Measurements from ENCODE around the gene C16orf89. TPM values are rescaled to one million over a fixed set of nuclear protein-coding genes. Genes with fewer than 3 reads are reported as not detected.
"Not testable (repeated sequence)": the region's sequence is repeated elsewhere in the genome, so short reads cannot be mapped to it uniquely, and the experiment has no call there.

Gene C16orf89
- polyA plus RNA-seq = 3.1 TPM
- long read RNA-seq, donor 1 = 0 reads
- long read RNA-seq, donor 2, partial matches to known transcripts = 0 of 1 reads
- long read RNA-seq, donor 2, other reads (novel, unspliced or antisense) = 0 of 1 reads
- long read RNA-seq, donor 3 = 0 reads
- long read RNA-seq, donor 4 = 0 reads
- long read RNA-seq, donor 5, partial matches to known transcripts = 0 of 4 reads
- long read RNA-seq, donor 5, other reads (novel, unspliced or antisense) = 0 of 4 reads
- long read RNA-seq, donor 6, partial matches to known transcripts = 0 of 1 reads
- long read RNA-seq, donor 6, other reads (novel, unspliced or antisense) = 0 of 1 reads
- long read RNA-seq, donor 7, partial matches to known transcripts = 0 of 1 reads
- long read RNA-seq, donor 7, other reads (novel, unspliced or antisense) = 0 of 1 reads
- long read RNA-seq, donor 8 = 0 reads
- long read RNA-seq, donor 9, partial matches to known transcripts = 0 of 1 reads
- long read RNA-seq, donor 9, other reads (novel, unspliced or antisense) = 0 of 1 reads
- long read RNA-seq, donor 10, partial matches to known transcripts = 0 of 28 reads
- long read RNA-seq, donor 10, other reads (novel, unspliced or antisense) = 28 of 28 reads
- long read RNA-seq, donor 11, partial matches to known transcripts = 0 of 2 reads
- long read RNA-seq, donor 11, other reads (novel, unspliced or antisense) = 0 of 2 reads

- Histone ChIP-seq H3K36me3 (ENCODE audit: control insufficient read depth, insufficient read depth, low read length) (no peaks in the 10 kb centered on the region), H3K27ac (ENCODE audit: low read length) (no peak within 1 kb of the TSS), H3K4me1 (ENCODE audit: control insufficient read depth, insufficient read depth, low read length) (peaks cover 5% of the 10 kb centered on the region), H3K9me3 (ENCODE audit: control insufficient read depth, low read depth, low read length) (no peaks in the 10 kb centered on the region), H3K27me3 (ENCODE audit: control insufficient read depth, insufficient read depth, low read length) (no peaks in the 10 kb centered on the region), H3K4me3 (ENCODE audit: low read length) (no peak within 1 kb of the TSS)
- no peak for DNase-seq
- no CpG with 5 or more reads among the region's 10 CpGs for WGBS (ENCODE audit: insufficient coverage, low lambda C conversion rate)
Measured at GRCh38 chr16:5065813-5066212, at the start of gene C16orf89. Gene C16orf89, minus strand, starts transcription at chr16:5065956. Its CDS starts 48 bp downstream, at chr16:5065908.

- H3K36me3 ChIP-seq (ENCODE audit: control insufficient read depth, insufficient read depth, low read length); H3K27me3 ChIP-seq (ENCODE audit: control insufficient read depth, insufficient read depth, low read length); H3K4me1 ChIP-seq (ENCODE audit: control insufficient read depth, insufficient read depth, low read length); H3K9me3 ChIP-seq (ENCODE audit: control insufficient read depth, low read depth, low read length); H3K4me3 ChIP-seq (ENCODE audit: low read length); H3K27ac ChIP-seq (ENCODE audit: low read length); DNase-seq: not testable (repeated sequence)
- no CpG with 5 or more reads among the region's 10 CpGs for WGBS (ENCODE audit: insufficient coverage, low lambda C conversion rate)
Measured at GRCh38 chr16:5110933-5111332, 45.2 kb upstream of the C16orf89 start.

DNA sequence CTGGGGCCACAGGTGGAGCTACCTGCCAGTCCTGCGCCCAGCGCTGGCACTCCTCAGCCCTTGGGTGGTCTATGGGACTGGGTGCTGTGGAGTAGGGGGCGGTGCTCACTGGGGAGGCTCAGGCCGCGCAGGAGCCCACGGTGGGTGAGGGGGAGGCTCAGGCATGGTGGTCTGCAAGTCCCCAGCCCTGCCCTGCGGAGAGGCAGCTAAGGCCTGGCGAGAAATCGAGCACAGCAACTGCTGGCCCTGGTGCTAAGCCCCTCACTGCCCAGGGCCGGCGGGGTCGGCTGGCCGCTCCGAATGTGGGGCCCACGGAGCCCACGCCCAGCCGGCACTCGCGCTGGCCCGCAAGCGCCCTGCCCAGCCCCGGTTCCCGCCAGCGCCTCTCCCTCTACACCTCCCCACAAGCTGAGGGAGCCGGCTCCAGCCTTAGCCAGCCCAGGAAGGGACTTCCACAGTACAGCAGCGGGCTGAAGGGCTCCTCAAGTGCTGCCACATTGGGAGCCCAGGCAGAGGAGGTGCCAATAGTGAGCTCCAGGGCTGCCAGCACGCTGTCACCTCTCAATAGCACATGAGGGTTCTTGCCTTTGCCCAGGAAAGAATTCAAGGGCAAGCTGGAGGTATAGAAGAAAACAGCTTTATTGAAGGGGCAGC lies 42.9 kb upstream of the C16orf89 start:
- no peak overlapping the region for H3K4me3 ChIP-seq (ENCODE audit: low read length)
- no peaks in the 10 kb centered on the region for H3K4me1 ChIP-seq (ENCODE audit: control insufficient read depth, insufficient read depth, low read length)
- no CpG with 5 or more reads among the region's 27 CpGs for WGBS (ENCODE audit: insufficient coverage, low lambda C conversion rate)
- no peaks in the 10 kb centered on the region for H3K36me3 ChIP-seq (ENCODE audit: control insufficient read depth, insufficient read depth, low read length)
- no peak for DNase-seq
- no peaks in the 10 kb centered on the region for H3K27me3 ChIP-seq (ENCODE audit: control insufficient read depth, insufficient read depth, low read length)
- no peak overlapping the region for H3K27ac ChIP-seq (ENCODE audit: low read length)
- no peaks in the 10 kb centered on the region for H3K9me3 ChIP-seq (ENCODE audit: control insufficient read depth, low read depth, low read length)

- not testable (repeated sequence) for H3K27ac ChIP-seq (ENCODE audit: low read length); H3K4me3 ChIP-seq (ENCODE audit: low read length); H3K36me3 ChIP-seq (ENCODE audit: control insufficient read depth, insufficient read depth, low read length); H3K4me1 ChIP-seq (ENCODE audit: control insufficient read depth, insufficient read depth, low read length); H3K9me3 ChIP-seq (ENCODE audit: control insufficient read depth, low read depth, low read length); H3K27me3 ChIP-seq (ENCODE audit: control insufficient read depth, insufficient read depth, low read length); DNase-seq
- WGBS (ENCODE audit: insufficient coverage, low lambda C conversion rate) = no CpG with 5 or more reads among the region's 5 CpGs
Measured at GRCh38 chr16:5105039-5105438, 39.3 kb upstream of the C16orf89 start.

DNA sequence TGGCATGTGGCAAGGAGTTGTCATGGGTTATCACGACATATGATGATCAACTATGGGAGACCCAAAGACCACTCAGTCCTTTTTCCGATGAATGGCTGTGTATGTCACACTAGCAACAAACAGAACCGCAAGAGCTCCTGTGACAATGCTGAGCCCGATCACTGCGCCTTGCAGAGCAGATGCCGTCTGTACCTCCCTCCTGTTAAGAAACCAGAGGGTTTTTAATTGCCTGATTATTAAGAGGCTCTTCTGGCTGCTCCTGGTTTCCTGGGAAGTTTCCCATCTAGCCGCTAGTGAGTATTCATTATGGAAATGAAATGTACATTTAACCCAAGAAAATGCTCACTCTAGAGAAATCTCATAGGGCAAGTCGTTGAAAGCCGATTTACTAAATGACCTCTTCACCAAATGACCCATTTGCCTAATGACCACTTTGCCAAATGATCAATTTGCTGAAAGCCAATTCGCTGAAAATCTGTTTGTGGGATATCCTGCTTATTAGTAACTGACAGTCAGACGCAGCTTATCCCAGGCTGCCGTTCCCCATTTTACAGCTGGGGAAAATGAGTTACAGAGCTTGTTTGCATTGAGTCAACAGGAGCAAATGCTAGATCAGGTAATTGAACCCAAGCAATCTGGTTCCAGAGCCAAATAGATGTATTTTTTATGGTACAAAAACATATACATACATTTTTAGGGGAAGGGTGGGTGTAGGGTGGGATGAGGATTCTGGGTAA lies 37.7 kb upstream of the C16orf89 start:
- H3K36me3 ChIP-seq (ENCODE audit: control insufficient read depth, insufficient read depth, low read length); H3K4me3 ChIP-seq (ENCODE audit: low read length); DNase-seq; H3K27ac ChIP-seq (ENCODE audit: low read length); H3K4me1 ChIP-seq (ENCODE audit: control insufficient read depth, insufficient read depth, low read length); H3K27me3 ChIP-seq (ENCODE audit: control insufficient read depth, insufficient read depth, low read length); H3K9me3 ChIP-seq (ENCODE audit: control insufficient read depth, low read depth, low read length): not testable (repeated sequence)
- no CpG with 5 or more reads among the region's 12 CpGs for WGBS (ENCODE audit: insufficient coverage, low lambda C conversion rate)

DNA sequence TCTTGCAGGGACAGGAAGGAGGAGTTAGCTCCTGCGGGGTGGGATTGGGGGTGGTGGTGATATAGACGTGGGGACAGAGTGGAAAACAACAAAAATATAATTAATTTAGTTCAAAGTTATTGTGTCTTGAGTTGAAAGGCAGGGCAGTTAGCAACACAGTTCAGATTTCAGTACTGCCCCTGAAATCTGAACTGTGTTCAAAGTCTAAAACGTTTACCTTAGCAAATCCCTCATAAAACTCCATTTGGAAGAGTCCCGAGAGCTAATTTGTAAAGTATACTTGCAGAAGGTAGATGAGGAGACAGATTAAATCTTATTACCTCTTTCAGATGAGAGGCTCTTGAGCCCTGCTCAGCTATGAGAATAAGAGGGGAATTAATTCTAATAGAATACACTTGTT lies 33.4 kb upstream of the C16orf89 start:
- H3K4me1 ChIP-seq (ENCODE audit: control insufficient read depth, insufficient read depth, low read length); H3K4me3 ChIP-seq (ENCODE audit: low read length); H3K9me3 ChIP-seq (ENCODE audit: control insufficient read depth, low read depth, low read length); H3K27me3 ChIP-seq (ENCODE audit: control insufficient read depth, insufficient read depth, low read length); H3K36me3 ChIP-seq (ENCODE audit: control insufficient read depth, insufficient read depth, low read length): not testable (repeated sequence)
- peak overlapping the region; percentile 89 for H3K27ac ChIP-seq (ENCODE audit: low read length)
- whole genome bisulfite sequencing (ENCODE audit: insufficient coverage, low lambda C conversion rate) = no CpG with 5 or more reads among the region's 4 CpGs
- DNase-seq = peak in 1 of 2 donors; percentile 47

DNA sequence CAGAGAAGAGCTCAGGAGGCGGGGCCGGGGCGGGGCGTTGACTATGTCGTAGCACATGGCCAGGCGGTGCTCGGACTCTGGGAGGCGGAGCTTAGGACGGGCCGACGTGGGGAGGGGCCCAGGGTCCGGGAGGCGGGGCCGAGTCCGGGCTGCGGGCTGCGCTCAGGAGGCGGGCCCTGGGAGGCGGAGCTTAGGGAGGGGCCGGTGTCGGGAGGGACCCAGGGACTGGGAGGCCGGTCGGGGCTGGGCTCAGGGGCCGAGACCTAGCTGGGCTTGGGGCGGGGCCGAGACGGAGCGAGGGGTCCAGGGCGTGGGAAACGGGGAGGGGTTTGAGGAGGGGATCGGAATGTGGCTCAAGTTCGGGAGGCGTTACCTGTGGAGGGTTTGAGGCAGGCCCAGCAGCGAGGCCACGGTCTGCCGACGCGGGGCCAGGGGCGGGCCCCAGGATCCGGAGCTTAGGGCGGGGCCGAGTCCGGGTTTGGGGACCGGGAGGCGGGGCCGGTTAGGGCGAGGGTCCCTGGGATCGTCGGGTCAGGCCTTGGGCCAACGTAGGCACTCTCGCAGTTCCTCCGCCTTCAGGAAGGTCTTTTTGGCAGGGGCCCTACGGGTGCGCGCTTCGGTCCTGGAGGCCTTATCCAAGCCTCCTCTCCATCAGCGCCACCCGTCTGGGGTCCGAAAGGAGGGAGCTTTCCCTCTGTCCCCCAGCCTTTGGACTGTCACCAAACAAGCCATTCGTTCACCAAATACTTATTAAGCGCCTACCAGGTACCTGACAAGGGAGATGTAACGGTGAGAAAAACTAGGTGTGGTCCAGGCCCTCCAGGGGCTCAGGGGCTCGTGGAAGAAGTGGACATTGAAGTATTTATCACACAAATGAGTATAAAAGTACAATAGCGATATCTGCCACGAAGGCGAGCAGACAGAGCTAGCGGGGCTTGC lies 32.7 kb upstream of the C16orf89 start:
- H3K4me1 ChIP-seq (ENCODE audit: control insufficient read depth, insufficient read depth, low read length); H3K36me3 ChIP-seq (ENCODE audit: control insufficient read depth, insufficient read depth, low read length); H3K9me3 ChIP-seq (ENCODE audit: control insufficient read depth, low read depth, low read length); H3K27me3 ChIP-seq (ENCODE audit: control insufficient read depth, insufficient read depth, low read length): not testable (repeated sequence)
- peak; percentile 58 to 85 for DNase-seq
- peak overlapping the region; percentile 89 for H3K27ac ChIP-seq (ENCODE audit: low read length)
- H3K4me3 ChIP-seq (ENCODE audit: low read length) = peak overlapping the region; percentile 66
- no CpG with 5 or more reads among the region's 67 CpGs for WGBS (ENCODE audit: insufficient coverage, low lambda C conversion rate)

GRCh38 chr16:5097470-5098220 lies 31.9 kb upstream of the C16orf89 start, which contains the start of gene EEF2KMT:
Gene EEF2KMT, minus strand, starts transcription at chr16:5097795. Its CDS starts 56 bp downstream, at chr16:5097739.
- H3K27me3 ChIP-seq (ENCODE audit: control insufficient read depth, insufficient read depth, low read length); H3K9me3 ChIP-seq (ENCODE audit: control insufficient read depth, low read depth, low read length); H3K4me1 ChIP-seq (ENCODE audit: control insufficient read depth, insufficient read depth, low read length); H3K36me3 ChIP-seq (ENCODE audit: control insufficient read depth, insufficient read depth, low read length): not testable (repeated sequence)
- no CpG with 5 or more reads among the region's 67 CpGs for WGBS (ENCODE audit: insufficient coverage, low lambda C conversion rate)
- DNase-seq = peak; percentile 99
- Histone ChIP-seq H3K4me3 (ENCODE audit: low read length) (peak within 1 kb of the TSS; percentile 66), H3K27ac (ENCODE audit: low read length) (peak within 1 kb of the TSS; percentile 89)

- DNase-seq = peak in 1 of 2 donors; percentile 41
Measured at GRCh38 chr16:5097061-5097469, 31.3 kb upstream of the C16orf89 start.

More at GRCh38 chr16:5097061-5097469, 31.3 kb upstream of the C16orf89 start:
- H3K27ac ChIP-seq (ENCODE audit: low read length); H3K9me3 ChIP-seq (ENCODE audit: control insufficient read depth, low read depth, low read length); H3K27me3 ChIP-seq (ENCODE audit: control insufficient read depth, insufficient read depth, low read length); H3K4me1 ChIP-seq (ENCODE audit: control insufficient read depth, insufficient read depth, low read length); H3K36me3 ChIP-seq (ENCODE audit: control insufficient read depth, insufficient read depth, low read length): not testable (repeated sequence)
- peak overlapping the region; percentile 53 for H3K4me3 ChIP-seq (ENCODE audit: low read length)
- no CpG with 5 or more reads among the region's 23 CpGs for WGBS (ENCODE audit: insufficient coverage, low lambda C conversion rate)

Measured in large intestine (tissue), 12 donors.